Panc1 (cell line): Measurements from ENCODE around the gene INAFM1.

Experiments
- CTCF ChIP-seq: fragments of 450-650 bp; IDR thresholded peaks from 2 replicates; pipeline ENCODE4 v1.5.1; 2017; ENCODE audit warnings: mild to moderate bottlenecking
- POLR2AphosphoS5 ChIP-seq: IDR thresholded peaks from 2 replicates; pipeline ENCODE4 v1.6.1; 2012; ENCODE audit warnings: mild to moderate bottlenecking, low read depth, low read length, moderate library complexity
- REST ChIP-seq, 2 experiments: IDR thresholded peaks; 2 replicates each; pipeline ENCODE4 v1.6.1; 2011 to 2012; ENCODE audit warnings: low read depth in 2 of 2, control low read depth in 1 of 2, low read length in 1 of 2, mild to moderate bottlenecking in 1 of 2, moderate library complexity in 1 of 2; ENCODE audit not compliant: insufficient read depth in 1 of 2
- TCF7L2 ChIP-seq: IDR thresholded peaks from 2 replicates; pipeline ENCODE4 v1.6.1; 2011; ENCODE audit warnings: mild to moderate bottlenecking, low read depth, low read length, inconsistent platforms

- TF ChIP-seq CTCF (no peak), REST (IDR thresholded peaks at IDR 0.05; ENCODE audit: insufficient read depth in 1 of 2, low read depth in 2 of 2, low read length in 1 of 2) (no peak), POLR2AphosphoS5 (no peak), TCF7L2 (no peak)
Measured at GRCh38 chr19:47239610-47240296, 34.9 kb upstream of the INAFM1 start.
